GM20000 (cell line): ENCODE data around the gene HPF1.

Source experiments
- DNase-seq: peaks from one replicate; pipeline ENCODE4 v3.0.0; 2012; ENCODE audit warnings: low spot score
- TF ChIP-seq, protein P1 (sequence below): IDR thresholded peaks from 2 replicates; pipeline ENCODE4 v1.5.1; 2012; ENCODE audit warnings: mild to moderate bottlenecking, control low read depth; ENCODE audit errors: extremely low read depth, missing control alignments

The HPF1 gene

DNA sequence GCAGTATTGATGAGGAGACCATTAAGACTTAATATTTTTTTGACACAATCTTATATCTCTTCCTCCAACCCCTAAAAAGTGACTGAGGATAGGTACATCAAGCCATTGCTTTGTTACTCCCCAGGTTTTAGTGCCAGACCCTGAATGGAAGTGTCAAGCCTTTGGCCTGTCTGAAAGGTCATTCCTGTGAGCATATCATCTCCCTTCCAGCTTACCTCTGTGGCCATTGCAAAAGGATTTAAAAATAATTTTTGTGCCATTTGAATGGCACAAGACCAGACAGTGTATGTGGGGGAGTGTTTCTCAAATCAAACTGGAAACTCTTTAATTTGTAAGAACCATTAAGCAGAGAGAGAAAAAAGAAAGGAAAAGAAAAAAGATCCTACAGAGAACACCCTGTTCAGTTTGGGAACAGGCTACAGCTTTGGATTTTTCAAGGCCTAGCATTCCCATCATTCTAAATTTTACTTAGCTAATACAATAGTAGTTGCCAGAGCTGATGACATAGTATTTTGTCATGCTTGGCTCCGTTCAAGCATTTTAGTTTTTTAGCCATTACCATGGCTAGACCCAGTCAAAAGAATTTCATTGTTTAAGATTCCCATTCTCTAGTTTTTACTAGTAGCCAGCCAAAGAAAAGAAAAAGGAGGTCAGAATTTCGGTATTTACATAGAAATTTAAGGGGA, 49.6 kb downstream of the HPF1 start:
- TF ChIP-seq, protein P1, sequence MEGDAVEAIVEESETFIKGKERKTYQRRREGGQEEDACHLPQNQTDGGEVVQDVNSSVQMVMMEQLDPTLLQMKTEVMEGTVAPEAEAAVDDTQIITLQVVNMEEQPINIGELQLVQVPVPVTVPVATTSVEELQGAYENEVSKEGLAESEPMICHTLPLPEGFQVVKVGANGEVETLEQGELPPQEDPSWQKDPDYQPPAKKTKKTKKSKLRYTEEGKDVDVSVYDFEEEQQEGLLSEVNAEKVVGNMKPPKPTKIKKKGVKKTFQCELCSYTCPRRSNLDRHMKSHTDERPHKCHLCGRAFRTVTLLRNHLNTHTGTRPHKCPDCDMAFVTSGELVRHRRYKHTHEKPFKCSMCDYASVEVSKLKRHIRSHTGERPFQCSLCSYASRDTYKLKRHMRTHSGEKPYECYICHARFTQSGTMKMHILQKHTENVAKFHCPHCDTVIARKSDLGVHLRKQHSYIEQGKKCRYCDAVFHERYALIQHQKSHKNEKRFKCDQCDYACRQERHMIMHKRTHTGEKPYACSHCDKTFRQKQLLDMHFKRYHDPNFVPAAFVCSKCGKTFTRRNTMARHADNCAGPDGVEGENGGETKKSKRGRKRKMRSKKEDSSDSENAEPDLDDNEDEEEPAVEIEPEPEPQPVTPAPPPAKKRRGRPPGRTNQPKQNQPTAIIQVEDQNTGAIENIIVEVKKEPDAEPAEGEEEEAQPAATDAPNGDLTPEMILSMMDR: no peak
- no peak for DNase-seq

DNA sequence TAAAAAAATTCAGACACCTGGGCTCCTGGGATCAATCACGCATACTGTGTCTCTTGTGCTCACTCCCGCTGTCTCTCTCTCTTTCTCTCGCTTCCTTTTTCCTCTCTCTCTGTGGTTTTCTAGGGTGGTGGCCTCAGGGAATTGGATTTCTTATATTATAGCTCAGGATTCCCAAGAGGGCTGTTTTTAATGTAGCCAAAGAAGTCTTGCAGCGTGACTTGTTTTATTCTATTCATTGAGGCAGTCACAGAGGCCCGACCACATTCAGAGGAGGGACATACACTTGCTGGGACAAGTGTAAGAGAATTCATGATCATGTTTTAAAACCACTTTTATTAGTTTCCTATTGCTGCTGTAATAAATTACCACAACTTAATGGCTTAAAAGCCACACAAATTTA, 59.4 kb downstream of the HPF1 start:
- no peak for DNase-seq
- TF ChIP-seq, protein P1: no peak

DNA sequence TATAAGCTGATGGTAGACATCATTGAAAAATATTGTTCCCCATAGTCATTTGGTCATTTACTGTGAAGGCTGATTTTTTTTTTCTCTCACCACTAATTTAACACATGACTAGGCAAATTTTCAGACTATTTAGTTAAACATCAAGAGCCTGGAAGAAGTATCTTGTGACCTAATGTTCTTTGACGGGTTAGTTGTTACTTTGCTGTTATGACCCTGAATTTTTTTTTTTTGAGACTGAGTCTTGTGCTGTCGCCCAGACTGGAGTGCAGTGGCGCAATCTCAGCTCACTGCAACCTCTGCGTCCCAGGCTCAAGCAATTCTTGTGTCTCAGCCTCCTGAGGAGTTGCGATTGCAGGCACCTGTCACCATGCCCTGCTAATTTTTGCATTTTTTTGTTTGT, 67.0 kb downstream of the HPF1 start:
- DNase-seq: no peak
- TF ChIP-seq, protein P1: no peak

DNA sequence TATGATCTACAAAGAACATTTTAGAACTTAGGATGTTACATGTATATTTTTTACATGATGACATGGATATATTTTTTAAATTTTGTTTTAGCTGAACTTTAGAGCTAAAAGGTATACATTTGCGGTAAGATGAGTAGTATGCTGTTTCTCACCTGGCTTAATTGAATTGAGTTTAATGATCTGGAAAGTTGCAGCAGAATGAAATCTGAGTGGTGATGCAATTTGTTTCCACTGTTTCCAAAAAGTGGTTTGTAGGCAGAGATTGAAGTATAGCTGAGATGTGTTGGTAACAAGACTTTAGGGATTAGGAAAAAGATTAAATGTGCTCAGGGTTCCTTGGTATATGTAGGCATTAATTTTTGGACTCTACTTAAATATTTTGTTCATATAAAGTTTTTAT, 68.1 kb downstream of the HPF1 start:
- no peak for DNase-seq
- TF ChIP-seq, protein P1: no peak

DNA sequence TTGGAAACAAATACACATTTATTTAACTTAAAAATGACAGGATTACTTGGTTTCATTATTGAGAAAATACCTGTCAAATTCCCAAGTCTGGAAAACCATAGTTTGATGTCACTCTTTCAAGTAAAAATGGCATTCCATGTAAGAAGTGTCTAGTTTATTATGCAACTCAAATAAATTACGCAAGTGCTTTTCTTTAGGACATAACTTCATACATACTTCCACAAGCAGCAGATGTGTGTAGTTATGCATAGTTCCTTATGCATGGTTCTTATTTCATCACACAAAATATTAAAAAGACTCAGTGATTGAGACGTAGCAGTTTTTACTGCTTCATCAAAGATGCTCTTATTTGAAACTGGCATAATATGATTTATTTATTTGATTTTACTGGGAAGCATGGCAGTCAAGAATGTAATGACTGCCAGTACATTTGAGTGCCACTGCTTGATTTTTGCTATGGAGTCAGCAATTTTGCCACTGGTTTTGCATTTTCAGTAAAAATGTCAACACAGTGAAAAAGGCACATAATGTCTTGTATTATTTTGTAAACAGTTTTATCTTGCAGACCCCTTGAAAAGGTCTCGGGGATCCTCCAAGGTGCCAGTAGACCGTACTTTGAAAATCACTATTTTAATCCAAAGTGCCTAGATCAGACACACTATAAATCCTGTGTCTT, 75.2 kb downstream of the HPF1 start:
- TF ChIP-seq, protein P1: no peak
- no peak for DNase-seq
